Vagina (tissue), 2 donors: Measurements from ENCODE around the gene AP2M1. TPM values are rescaled to one million over a fixed set of nuclear protein-coding genes. Genes with fewer than 3 reads are reported as not detected.

ENCODE experiments used
- DNase-seq, 2 donors: peaks; one replicate each; pipeline ENCODE4 v3.0.0-alpha.2; 2017; ENCODE audit errors: extremely low spot score in 2 of 2
- H3K27ac ChIP-seq: fragments of 200-600 bp; sonication (generic); one replicate; pipeline ENCODE4 v1.5.1; 2019
- H3K27me3 ChIP-seq: fragments of 200-600 bp; sonication (generic); one replicate; pipeline ENCODE4 v1.5.1; 2019
- H3K36me3 ChIP-seq, 2 donors: fragments of 200-600 bp; sonication (generic); one replicate each; pipeline ENCODE4 v1.5.1; 2017 to 2019
- H3K4me1 ChIP-seq: fragments of 200-600 bp; sonication (generic); one replicate; pipeline ENCODE4 v1.5.1; 2019
- H3K4me3 ChIP-seq, 2 donors: fragments of 200-600 bp; sonication (generic); 1 replicate in 1 of 2; 2 replicates in 1 of 2; pipeline ENCODE4 v1.5.1; 2016 to 2019
- H3K9me3 ChIP-seq: fragments of 200-600 bp; sonication (generic); one replicate; pipeline ENCODE4 v1.5.1; 2019
- POLR2A ChIP-seq, 2 donors: fragments of 450-650 bp; IDR thresholded peaks; one replicate each; pipeline ENCODE4 v1.6.1; 2017; ENCODE audit warnings: antibody characterized with exemption in 2 of 2, mild to moderate bottlenecking in 2 of 2, moderate library complexity in 2 of 2
- POLR2AphosphoS5 ChIP-seq, 2 donors: sonication (generic); formaldehyde crosslinking; IDR thresholded peaks; one replicate each; pipeline ENCODE4 v1.9.0; 2017; ENCODE audit warnings: antibody characterized with exemption in 2 of 2, mild to moderate bottlenecking in 2 of 2, low read depth in 1 of 2; ENCODE audit not compliant: insufficient read depth in 1 of 2
- intact Hi-C: fragments of 100-400 bp; cut with DNase I; formaldehyde crosslinking; loops from one replicate; pipeline ENCODE4 v1.15.1; 2023
- total RNA-seq: library from RNA; depleted of rRNA; stranded (reverse); fragments of >200 nt; gene quantifications from one replicate; pipeline ENCODE4 v1.2.3, GENCODE V29; 2016
- TF ChIP-seq, protein P1 (sequence below), 3 experiments: fragments of 450-650 bp in 2 of 3; fragments of 200-600 bp in 1 of 3; sonication (generic) in 1 of 3; IDR thresholded peaks; one replicate each; pipeline ENCODE4 v1.5.1; 2017 to 2019; ENCODE audit warnings: antibody characterized with exemption in 3 of 3, mild to moderate bottlenecking in 2 of 3, moderate library complexity in 2 of 3

Gene AP2M1
- total RNA-seq, 1 donor from 2014 or later, result 223 TPM

- Histone ChIP-seq H3K9me3 (no peaks in the 10 kb centered on the region), H3K27me3 (no peaks in the 10 kb centered on the region), H3K36me3 (peaks cover 0 to 5% of the 10 kb centered on the region in 2 donors), H3K4me3 (peak overlapping the region; percentile 80 to 89), H3K27ac (peak overlapping the region; percentile 91), H3K4me1 (peaks cover 31% of the 10 kb centered on the region)
- TF ChIP-seq POLR2A (IDR thresholded peaks at IDR 0.05) (no peak), POLR2AphosphoS5 (IDR thresholded peaks at IDR 0.05; ENCODE audit: insufficient read depth in 1 of 2, low read depth in 1 of 2) (peak; percentile 64 to 68)
- peak in 1 of 2 donors; percentile 91 for DNase-seq
- intact Hi-C loops, result loop anchor here (2.0 kb wide), 1 partner anchor 115 kb away; the partner anchor contains the start of genes ALG3 and EEF1AKMT4
Observed at GRCh38 chr3:184133840-184134745, 40.6 kb upstream of the AP2M1 start.

DNA sequence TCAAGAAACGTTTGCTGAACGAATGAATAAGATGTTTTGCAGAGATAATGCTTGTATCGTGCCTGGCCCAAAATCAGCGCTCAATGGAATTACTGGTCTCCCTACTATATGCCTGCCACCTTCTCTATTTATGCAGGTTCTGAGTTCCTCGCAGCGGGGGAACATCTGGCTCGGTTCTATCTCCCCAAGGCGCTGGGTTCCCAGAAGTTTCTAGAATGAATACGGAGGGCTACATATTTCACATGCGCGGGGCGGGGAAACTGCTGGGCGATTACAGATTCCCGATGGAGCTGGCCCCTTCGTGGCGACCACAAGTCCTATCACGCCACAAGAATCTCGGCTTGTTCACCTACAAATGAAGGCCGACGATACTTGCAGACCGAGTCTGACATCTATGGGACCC is 39.9 kb upstream of the AP2M1 start:
- DNase-seq, result no peak
- peak overlapping the region; percentile 91 for H3K27ac ChIP-seq
- no peaks in the 10 kb centered on the region for H3K27me3 ChIP-seq
- peaks cover 31% of the 10 kb centered on the region for H3K4me1 ChIP-seq
- TF ChIP-seq POLR2A (IDR thresholded peaks at IDR 0.05), result no peak
- no peak for TF ChIP-seq POLR2AphosphoS5 (IDR thresholded peaks at IDR 0.05; ENCODE audit: insufficient read depth in 1 of 2, low read depth in 1 of 2)
- TF ChIP-seq, protein P1, sequence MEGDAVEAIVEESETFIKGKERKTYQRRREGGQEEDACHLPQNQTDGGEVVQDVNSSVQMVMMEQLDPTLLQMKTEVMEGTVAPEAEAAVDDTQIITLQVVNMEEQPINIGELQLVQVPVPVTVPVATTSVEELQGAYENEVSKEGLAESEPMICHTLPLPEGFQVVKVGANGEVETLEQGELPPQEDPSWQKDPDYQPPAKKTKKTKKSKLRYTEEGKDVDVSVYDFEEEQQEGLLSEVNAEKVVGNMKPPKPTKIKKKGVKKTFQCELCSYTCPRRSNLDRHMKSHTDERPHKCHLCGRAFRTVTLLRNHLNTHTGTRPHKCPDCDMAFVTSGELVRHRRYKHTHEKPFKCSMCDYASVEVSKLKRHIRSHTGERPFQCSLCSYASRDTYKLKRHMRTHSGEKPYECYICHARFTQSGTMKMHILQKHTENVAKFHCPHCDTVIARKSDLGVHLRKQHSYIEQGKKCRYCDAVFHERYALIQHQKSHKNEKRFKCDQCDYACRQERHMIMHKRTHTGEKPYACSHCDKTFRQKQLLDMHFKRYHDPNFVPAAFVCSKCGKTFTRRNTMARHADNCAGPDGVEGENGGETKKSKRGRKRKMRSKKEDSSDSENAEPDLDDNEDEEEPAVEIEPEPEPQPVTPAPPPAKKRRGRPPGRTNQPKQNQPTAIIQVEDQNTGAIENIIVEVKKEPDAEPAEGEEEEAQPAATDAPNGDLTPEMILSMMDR (IDR thresholded peaks at IDR 0.05), result no peak
- H3K36me3 ChIP-seq, result peaks cover 0 to 9% of the 10 kb centered on the region in 2 donors
- peak overlapping the region; percentile 80 to 89 for H3K4me3 ChIP-seq
- no peaks in the 10 kb centered on the region for H3K9me3 ChIP-seq
- intact Hi-C loops, result loop anchor here (2.0 to 5.0 kb wide), 2 partner anchors 53 to 114 kb away; partner anchors contain the start of genes ABCF3, ALG3 and EEF1AKMT4

- Histone ChIP-seq H3K9me3 (no peaks in the 10 kb centered on the region), H3K4me3 (peak within 1 kb of the TSS; percentile 80 to 89), H3K27ac (peak within 1 kb of the TSS; percentile 91), H3K36me3 (peaks cover 0 to 15% of the 10 kb centered on the region in 2 donors), H3K4me1 (peaks cover 31% of the 10 kb centered on the region), H3K27me3 (no peaks in the 10 kb centered on the region)
- TF ChIP-seq POLR2AphosphoS5 (IDR thresholded peaks at IDR 0.05; ENCODE audit: insufficient read depth in 1 of 2, low read depth in 1 of 2), result peak; percentile 94 to 97
- TF ChIP-seq POLR2A (IDR thresholded peaks at IDR 0.05), result peak in 1 of 2 donors; percentile 37
- TF ChIP-seq, protein P1 (IDR thresholded peaks at IDR 0.05), result peak in 2 of 3 experiments; percentile 14 to 42
- DNase-seq, result peak in 1 of 2 donors; percentile 91
- intact Hi-C loops, result loop anchor here (2.0 to 5.0 kb wide), 2 partner anchors 52 to 113 kb away; partner anchors contain the start of genes ABCF3, ALG3 and EEF1AKMT4
Observed at GRCh38 chr3:184135149-184135910, 39.3 kb upstream of the AP2M1 start, which contains the start of gene EIF2B5. Gene EIF2B5 (plus strand): TSS chr3:184135358. CDS start chr3:184135386, 28 bp downstream.

- H3K4me1 ChIP-seq, result peaks cover 31% of the 10 kb centered on the region
- H3K9me3 ChIP-seq, result no peaks in the 10 kb centered on the region
- no peaks in the 10 kb centered on the region for H3K27me3 ChIP-seq
- DNase-seq, result no peak
- intact Hi-C loops, result loop anchor here (2.0 to 5.0 kb wide), 2 partner anchors 51 to 113 kb away; partner anchors contain the start of genes ABCF3, ALG3 and EEF1AKMT4
- peak overlapping the region; percentile 80 to 89 for H3K4me3 ChIP-seq
- peaks cover 0 to 21% of the 10 kb centered on the region in 2 donors for H3K36me3 ChIP-seq
- peak overlapping the region; percentile 91 for H3K27ac ChIP-seq
- TF ChIP-seq POLR2A (IDR thresholded peaks at IDR 0.05), result no peak
- TF ChIP-seq, protein P1 (IDR thresholded peaks at IDR 0.05), result no peak
Observed at GRCh38 chr3:184135911-184136260, 38.8 kb upstream of the AP2M1 start.

GRCh38 chr3:184140436-184140835 is 34.2 kb upstream of the AP2M1 start:
- Histone ChIP-seq H3K4me3 (no peak overlapping the region), H3K27ac (no peak overlapping the region), H3K9me3 (no peaks in the 10 kb centered on the region), H3K36me3 (peaks cover 6 to 61% of the 10 kb centered on the region in 2 donors), H3K27me3 (no peaks in the 10 kb centered on the region), H3K4me1 (peaks cover 31% of the 10 kb centered on the region)
- TF ChIP-seq POLR2A (IDR thresholded peaks at IDR 0.05) (no peak), POLR2AphosphoS5 (IDR thresholded peaks at IDR 0.05; ENCODE audit: insufficient read depth in 1 of 2, low read depth in 1 of 2) (no peak)
- TF ChIP-seq, protein P1 (IDR thresholded peaks at IDR 0.05), result no peak
- no peak for DNase-seq
- intact Hi-C loops, result no loop called here
